GM18909 (cell line): ENCODE measurements around the gene HIBADH.
"Not testable (repeated sequence)": the region's sequence is repeated elsewhere in the genome, so short reads cannot be mapped to it uniquely, and the experiment has no call there.

ENCODE experiments used
- ATAC-seq: cut with Tn5 transposase; IDR thresholded peaks from one replicate; pipeline ENCODE4 v1.9.1; 2021; ENCODE audit warnings: mild to moderate bottlenecking; ENCODE audit not compliant: unreplicated experiment, poor library complexity

HIBADH gene

DNA sequence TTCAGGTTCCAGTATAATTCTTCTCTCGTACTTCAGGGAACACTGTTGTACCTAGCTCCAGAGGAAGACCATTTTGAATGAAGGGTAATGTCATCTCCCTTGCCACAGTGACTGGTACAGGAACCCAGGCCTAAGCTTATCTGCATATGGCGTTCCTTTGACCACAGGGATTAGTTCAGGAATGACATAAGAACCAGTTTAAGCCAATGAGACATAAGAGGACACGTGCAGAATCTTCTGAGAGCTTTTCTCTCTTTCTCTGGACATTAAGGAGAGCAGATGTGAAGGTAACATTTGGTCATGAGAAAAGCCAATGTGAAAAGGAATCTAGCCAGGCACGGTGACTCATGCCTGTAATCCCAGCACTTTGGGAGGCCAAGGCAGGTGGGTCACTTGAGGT, 21.8 kb upstream of the HIBADH start:
- no peak for ATAC-seq

DNA sequence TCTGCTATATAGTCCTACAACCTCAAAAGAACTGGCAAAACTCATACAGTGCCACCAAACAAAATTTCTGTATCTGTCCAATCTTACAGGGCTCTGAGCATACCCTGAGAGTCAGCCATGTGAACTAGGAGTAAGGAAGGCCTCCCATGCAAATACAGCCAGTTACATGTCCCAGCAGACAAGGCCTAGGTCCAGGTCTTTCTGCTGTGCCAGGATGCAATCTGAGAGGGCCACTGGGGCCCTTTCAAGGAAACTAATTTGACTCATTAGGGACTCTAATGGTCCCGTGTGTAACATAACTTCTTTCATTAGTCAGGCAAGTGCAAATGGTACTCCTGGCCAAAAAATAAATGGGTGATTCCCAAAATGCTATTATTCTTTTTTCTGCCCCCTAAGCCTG, 17.9 kb upstream of the HIBADH start:
- ATAC-seq = no peak

DNA sequence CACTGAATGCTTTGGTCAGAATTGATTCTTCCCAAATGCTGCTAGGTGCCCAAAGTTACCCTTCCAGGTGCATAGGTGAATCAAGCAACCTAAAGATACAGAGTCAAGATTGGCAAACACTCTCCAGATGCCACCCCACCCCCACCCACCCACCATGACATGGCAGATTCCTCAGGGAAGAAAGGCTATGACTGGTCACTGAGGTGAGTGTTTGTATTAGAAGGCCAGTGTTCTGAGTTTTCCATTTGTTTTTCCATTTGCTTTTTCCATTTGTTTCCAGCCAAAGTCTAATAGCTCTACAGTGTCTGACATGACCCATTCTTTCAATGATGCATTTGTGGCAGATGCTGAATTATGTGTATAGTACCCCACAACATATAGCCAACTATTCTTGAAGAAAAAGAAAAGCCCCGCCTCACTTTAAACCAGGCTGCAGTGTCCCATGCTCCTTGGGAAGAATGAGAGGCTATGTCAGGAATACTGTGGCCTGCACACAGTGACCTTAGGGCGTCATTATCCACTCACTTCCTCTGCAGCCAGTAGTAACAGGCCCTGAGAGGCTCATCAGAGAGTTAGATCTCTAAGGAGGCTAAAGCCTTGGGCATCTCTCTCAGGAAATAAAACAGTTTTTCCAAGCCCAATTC, 16.1 kb upstream of the HIBADH start:
- no peak for ATAC-seq

GRCh38 chr7:27677912-27678612, 15.4 kb upstream of the HIBADH start:
- no peak for ATAC-seq

DNA sequence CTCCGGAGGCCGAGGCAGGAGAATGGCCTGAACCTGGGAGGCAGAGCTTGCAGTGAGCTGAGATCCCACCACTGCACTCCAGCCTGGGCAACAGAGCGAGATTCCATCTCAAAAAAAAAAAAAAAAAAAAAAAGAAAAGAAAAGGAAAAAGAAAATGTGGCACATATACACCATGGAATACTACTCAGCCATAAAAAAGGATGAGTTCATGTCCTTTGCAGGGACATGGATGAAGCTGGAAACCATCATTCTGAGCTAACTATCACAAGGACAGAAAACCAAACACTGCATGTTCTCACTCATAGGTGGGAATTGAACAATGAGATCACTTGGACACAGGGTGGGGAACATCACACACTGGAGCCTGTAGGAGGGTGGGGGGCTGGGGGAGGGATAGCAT, 11.4 kb upstream of the HIBADH start:
- not testable (repeated sequence) for ATAC-seq

- ATAC-seq = no peak
Observed at GRCh38 chr7:27671675-27672074, 9.0 kb upstream of the HIBADH start.

- ATAC-seq = no peak
Observed at GRCh38 chr7:27670676-27671075, 8.0 kb upstream of the HIBADH start.

DNA sequence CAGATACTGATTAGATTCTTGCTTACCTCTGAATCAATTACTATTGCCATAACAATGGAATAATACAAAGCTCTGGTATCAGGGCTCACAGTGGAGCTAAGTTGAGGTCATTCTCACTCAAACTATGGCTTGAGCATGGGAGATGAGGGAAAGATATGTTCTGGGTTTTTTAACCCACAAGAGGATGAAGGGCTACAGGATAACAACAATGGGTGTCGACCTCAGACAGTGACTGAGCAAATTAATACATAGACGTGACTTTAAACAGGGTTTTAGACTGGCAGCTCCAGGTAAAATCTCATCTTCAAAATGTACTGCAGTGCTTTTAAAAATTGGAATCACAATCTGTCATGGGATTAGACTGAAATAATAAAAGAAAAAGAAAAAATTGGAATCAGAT, 7.5 kb upstream of the HIBADH start:
- ATAC-seq = no peak

- ATAC-seq = no peak
Observed at GRCh38 chr7:27665531-27665930, 2.8 kb upstream of the HIBADH start.

GRCh38 chr7:27663989-27664331, 1.3 kb upstream of the HIBADH start:
- no peak for ATAC-seq

GRCh38 chr7:27661811-27662489, 733 bp downstream of the HIBADH start:
- peak; percentile 4 for ATAC-seq

DNA sequence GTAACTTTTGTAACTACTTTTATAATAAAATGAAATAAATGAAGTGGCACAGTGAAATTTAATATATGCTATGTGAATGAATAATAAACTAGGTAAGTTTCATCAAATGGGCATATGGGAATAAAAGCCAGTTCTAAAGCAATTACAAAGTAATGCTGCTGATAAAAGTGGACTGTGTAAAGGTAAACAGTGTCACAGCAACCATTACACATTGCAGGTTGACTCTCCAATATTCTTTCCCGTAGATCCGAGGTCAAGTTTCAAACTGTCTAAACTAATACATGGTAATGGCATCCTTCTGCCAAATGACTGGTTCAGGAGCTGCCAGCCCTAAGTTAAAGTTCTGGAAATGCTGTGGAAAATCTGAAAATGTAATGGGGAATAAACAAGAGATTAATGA, 6.0 kb downstream of the HIBADH start:
- no peak for ATAC-seq

GRCh38 chr7:27655184-27655583, 7.5 kb downstream of the HIBADH start:
- ATAC-seq = no peak

DNA sequence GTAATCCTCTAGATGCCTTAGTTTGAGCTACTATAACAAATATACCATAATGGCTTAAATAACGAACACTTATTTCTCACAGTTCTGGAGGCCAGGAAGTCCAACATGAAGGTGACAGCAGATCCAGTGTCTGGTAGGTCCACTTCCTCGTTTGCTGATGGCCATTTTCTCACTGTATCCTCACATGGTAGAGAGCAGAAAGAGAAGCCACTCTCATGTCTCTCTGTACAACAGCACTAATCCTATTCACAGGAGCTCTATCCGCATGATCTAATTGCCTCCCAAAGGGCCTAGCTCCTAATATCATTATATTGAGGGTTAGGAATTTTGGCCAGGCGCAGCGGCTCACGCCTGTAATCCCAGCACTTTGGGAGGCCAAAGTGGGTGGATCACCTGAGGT, 10.2 kb downstream of the HIBADH start:
- ATAC-seq = no peak

DNA sequence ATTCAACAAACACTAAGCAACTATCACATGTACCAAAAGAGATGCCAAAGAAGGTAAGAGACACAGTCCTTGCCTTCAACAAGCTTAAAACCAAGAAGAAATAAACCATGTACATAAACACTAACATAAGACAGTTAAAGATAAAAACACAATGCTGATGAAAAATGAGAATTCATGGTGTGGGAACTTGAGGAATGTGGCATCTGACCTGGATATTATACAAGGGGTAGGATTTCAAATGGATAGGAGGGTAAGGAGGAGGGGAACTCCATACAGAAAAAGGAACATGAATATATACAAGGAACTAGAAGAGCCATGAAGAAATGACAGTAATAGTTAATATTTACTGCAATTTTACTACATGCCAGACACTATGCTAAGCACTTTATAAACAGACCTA, 11.0 kb downstream of the HIBADH start:
- no peak for ATAC-seq

- no peak for ATAC-seq
Observed at GRCh38 chr7:27650283-27650682, 12.4 kb downstream of the HIBADH start.

DNA sequence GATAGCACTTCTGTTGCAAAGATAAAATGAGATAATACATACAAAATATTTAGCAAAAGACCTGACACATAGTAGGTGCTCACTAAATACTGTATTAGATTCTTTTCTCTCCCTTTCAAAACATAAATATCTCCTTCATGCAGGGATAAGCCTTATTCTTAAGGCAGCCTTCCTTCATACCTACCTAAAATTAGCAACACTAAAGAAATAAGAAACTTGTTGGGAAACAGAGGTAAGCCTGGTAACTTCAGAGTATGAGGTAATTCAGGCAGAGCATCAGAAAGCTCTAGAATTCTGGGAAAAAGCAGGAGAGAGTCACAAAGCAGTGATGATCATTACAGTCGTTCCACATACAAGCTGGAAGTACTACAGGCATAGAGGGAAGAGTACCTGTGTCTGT, 15.2 kb downstream of the HIBADH start:
- no peak for ATAC-seq

DNA sequence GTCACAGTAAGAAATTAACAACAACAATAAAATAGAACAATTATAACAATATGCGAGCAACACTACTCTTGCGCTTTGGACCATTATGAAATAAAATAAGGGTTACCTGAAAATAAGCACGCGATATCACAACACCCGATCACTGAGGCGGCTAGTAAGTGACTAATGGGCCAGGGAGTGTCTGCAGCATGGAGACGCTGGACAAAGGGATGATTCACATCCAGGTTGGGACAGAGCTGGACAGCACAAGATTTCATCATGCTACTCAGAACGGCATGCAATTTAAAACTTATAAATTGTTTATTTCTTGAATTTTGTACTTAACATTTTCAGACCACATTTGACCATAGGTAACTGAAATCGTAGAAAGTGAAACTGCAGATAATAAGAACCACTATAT, 15.6 kb downstream of the HIBADH start:
- ATAC-seq = no peak

DNA sequence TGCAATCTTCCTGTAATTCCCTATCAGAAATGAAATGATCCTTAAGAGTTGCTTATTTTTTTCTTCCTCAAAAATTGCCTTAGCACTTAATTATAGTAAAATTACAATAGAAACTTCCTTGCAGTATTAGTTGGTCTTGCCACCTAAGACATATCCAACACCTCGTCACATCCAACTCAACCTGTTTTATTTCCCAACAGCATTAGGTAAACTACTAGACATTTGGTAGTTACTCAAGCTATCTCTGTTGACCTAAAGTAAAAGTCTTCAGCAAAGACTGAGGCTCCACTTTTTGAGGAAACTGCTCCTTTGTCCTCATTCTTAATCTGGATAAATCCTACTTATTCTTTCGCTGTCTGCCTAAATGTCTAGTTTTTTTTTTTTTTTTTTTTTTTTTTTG, 20.4 kb downstream of the HIBADH start:
- no peak for ATAC-seq

DNA sequence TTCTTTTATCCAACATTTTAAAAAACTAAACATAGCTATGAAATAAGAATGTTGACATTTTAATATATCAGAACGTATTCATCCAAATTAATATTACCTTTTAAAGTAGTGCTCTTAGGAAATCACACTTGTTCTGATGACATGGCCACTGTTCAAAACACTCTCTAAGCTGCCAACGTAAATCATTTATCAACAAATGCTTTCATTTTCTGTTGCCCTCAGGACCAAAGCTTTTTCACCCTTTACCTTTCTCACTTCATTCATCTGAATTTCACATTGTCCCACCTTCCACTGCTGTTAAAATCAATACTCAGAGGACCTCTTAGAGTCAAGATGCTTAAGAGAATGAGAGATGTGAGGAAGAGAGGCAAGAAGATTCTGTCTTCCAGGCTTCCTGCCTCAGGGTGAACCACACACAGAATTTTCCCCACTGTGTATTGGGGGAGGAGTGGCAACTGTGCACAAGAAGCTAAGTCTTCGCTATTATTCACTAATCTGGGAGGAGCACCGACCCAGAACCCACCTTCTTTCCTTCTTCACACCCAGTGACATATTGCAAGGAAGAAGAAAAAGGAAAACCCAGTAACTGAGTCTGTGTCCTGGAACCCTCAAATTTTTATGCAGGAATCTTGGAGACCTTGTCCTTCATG, 21.0 kb downstream of the HIBADH start:
- peak; percentile 89 for ATAC-seq

DNA sequence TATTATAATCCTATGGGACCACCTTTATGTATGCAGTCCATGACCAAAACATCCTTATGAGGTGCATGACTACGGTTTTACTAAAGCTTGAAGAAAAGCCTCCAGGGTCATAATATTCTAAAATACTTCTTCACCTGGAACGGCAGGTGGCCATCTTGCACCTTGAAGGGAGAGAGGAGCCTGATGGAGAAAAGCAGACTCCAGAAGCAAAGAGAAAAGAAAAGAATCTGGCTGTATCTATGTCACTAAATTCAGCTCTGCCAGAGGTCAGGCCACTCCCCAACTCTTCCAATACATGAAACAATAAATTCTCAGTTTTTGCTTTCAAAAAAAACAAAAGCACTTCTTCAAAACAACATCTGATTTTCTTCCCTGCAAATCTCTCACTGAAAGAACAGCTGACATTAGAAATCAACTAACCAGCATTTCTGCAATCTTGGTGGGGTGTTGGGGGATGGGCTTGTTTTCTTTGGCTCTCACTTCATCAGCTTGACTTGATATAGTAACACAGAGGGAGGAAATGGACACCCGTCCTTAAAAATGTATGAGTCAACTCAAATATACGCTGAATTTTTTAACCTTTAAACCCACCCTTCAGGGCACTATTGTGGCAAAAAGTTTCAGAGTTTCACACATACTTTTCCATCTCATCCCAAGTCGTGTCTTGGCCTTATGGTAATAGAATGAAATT, 21.7 kb downstream of the HIBADH start:
- ATAC-seq = no peak
